ENCODE measurements around the gene CNKSR3. TPM values are rescaled to one million over a fixed set of nuclear protein-coding genes. Genes with fewer than 3 reads are reported as not detected.
"Not testable (repeated sequence)": the region's sequence is repeated elsewhere in the genome, so short reads cannot be mapped to it uniquely, and the experiment has no call there.

CNKSR3 gene
- total RNA-seq, 1 donor from 2014 or later, result not detected

DNA sequence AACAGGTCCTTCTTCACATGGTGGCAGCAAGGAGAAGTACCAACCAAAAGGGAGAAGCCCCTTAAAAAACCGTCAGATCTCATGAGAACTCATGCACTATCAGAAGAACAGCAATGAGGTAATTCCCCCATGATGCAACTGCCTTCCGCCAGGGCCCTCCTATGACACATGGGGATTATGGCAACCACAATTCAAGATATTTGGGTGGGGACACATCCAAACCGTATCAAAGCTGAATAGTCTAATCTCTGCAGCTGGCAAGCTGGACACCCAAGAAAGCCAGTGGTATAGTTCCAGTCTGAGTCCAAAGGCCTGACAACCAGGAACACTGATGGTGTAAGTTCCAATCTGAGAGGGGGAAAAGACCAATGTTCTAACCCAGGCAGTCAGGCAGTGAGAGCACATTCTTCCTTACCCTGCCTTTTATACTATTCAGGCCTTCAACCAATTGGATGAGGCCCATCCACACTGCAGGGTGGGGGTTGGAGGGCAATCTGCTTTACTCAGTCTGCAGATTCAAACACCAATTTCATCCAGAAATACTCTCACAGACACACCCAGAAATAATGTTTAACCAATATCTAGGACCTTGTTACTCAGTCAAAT is 17.9 kb upstream of the CNKSR3 start:
- intact Hi-C loops (cut with micrococcal nuclease), result no loop called here

DNA sequence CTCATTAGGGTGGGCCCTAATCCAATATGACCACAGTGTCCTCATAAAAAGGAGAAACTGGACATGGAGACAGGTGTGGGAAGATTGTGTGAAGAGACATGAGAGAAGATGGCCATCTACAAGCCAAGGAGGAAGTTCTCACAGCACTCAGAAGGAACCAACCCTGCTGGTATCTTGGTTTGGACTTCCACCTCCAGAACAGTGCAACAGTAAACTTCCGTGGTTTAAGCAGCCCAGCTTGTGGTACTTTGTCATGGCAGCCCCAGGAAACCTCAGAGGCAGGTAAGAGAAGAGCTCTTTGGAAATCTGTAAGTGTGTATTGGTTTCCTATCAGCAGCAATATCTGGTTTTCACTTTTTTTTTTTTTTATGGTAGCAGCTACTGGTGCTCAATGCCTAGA is 16.5 kb upstream of the CNKSR3 start:
- intact Hi-C loops (cut with micrococcal nuclease), result no loop called here

DNA sequence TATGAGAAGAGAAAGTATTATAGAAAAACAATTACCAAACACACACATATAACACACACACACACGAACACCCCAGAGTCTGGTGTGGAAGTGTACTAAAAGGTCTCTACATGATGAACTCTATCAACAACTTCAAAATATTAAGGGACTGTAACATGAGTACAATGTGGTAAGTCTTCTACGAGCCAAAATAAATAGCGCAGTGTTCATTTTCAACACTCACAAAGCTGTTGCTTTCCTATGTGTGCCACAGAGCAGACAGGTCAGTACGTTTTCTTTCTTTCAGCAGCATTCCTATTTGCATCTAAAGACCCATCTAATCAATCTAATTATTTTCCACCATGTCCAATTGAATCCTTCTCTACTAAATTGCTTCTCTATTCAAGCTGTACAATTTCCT is 12.1 kb upstream of the CNKSR3 start:
- intact Hi-C loops (cut with micrococcal nuclease), result no loop called here

DNA sequence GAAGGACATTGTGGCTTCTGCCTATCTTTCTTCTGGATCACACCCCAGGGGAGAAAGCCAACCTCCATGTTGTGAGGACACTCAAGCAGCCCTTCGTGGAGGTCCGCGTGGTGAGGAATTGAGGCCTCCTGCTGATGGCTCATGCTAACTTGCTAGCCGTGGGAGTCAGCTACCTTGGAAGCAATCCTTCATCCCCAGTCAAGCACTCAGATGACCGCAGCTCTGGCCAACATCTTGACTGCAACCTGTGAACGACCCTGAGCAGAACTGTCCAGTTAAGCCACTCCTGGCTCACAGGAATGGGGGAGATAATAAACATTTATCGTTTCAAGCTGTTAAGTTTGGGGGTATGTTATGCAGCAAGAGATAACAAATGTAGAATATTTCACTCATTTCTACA is 10.9 kb upstream of the CNKSR3 start:
- intact Hi-C loops (cut with micrococcal nuclease), result no loop called here

DNA sequence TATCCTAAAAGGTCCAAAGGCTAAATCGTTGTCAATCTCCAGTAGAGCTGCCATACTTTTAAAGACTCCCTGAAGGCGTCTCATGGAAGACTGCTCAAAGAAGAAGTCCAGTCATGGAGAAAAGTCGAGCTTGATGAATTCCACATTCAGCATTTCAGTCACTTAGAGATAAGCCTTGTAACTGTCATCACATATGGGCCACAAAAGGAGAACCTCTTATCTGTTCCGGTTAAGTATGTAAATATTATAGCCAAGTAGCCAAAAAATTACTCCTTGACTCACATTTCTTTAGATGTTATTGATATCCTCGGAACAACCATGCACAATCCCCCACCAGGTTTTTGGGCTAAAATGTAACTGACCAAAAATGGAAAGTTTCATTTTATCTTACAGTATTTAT is 9.8 kb upstream of the CNKSR3 start:
- intact Hi-C loops (cut with micrococcal nuclease), result no loop called here

DNA sequence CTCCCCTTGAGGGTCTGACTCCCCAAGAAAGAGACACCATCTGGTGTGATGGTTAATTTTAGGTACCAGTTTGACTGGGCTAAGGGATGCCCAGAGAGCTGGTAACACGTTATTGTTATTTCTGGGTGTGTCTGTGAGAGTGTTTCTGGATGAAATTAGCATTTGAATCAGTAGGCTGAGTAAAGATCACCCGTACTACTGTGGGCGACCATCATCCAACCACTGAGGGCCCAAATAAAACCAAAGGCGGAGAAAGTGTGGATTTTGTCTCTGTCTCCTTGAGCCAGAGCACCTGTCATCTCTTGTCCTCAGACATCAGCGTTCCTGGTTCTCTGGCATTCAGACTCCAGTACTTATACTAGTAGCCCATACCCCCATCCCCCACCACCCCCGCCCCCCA is 7.9 kb upstream of the CNKSR3 start:
- intact Hi-C loops (cut with micrococcal nuclease), result no loop called here

DNA sequence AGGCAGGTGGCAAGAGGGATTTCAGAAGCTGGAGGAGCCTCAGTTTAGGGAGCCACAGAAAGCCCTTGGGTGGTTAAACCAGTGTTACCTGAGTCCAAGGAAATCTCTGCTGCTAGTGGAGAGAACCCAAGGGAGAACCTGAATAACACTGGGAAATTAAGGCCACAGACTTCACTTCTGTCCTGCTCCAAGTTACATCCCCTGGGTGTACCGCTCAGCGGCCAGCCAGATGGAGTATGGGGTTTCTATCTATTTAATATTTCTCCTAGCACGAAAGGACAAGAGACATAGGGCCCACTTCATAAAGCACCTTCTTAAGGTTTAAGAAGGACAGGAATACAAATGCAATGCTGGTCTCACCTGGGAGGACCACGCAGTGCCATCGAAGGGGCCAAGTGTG is 5.8 kb upstream of the CNKSR3 start:
- intact Hi-C loops (cut with micrococcal nuclease), result no loop called here

DNA sequence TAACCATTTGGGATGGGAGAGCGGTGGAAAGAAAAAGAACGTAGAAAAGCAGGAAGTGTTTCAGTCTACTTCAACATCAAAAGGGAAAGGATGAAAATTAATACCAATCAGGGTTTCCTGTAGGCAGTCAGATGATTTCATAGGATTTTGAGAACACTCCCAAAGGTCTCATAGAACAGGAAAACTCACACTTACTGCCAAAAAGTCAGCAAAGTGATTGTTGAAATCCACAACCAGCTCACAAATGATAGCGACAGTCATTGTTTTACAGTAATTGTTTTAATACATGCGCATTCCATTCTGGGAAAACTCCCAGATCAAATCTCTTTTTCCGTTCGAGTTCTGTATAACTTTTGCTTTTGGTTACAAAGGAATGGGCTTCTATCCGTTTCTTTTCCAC is 5.3 kb upstream of the CNKSR3 start:
- intact Hi-C loops (cut with micrococcal nuclease), result no loop called here

DNA sequence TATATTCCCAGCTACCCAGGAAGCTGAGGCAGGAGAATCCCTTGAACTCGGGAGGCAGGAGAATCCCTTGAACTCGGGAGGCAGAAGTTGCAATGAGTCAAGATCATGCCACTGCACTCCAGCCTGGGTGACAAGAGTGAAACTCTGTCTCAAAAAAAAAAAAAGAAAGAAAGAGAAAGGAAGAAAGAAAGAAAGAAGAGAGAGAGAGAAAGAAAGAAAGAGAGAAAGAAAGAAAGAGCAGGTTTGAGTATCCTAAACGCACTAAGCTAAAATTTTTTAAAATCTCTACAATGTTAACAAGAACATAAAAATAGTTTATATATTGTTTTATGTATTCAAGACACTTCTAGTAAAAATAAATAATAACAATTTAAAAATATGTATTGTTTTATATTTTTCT is 4.6 kb upstream of the CNKSR3 start:
- intact Hi-C loops (cut with micrococcal nuclease), result not testable (repeated sequence)

DNA sequence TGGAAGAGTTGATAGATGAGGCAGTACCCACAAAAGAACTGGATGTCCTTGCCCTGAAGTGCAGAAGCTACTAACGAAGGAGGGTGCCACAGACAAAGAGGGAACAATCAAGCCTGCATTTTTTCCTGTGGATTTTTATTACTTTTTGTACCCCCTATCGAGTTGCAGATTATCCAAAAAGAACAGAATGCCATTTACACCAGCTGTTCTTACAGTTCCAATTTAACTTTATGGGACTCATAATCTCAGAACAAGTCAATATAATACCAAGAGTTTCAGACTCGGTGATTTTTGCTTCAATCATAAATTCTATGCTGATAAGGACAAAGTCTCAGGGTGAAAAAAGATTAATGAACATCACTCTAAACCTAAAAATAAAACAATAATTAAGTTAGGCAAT is 4.0 kb upstream of the CNKSR3 start:
- intact Hi-C loops (cut with micrococcal nuclease), result no loop called here

DNA sequence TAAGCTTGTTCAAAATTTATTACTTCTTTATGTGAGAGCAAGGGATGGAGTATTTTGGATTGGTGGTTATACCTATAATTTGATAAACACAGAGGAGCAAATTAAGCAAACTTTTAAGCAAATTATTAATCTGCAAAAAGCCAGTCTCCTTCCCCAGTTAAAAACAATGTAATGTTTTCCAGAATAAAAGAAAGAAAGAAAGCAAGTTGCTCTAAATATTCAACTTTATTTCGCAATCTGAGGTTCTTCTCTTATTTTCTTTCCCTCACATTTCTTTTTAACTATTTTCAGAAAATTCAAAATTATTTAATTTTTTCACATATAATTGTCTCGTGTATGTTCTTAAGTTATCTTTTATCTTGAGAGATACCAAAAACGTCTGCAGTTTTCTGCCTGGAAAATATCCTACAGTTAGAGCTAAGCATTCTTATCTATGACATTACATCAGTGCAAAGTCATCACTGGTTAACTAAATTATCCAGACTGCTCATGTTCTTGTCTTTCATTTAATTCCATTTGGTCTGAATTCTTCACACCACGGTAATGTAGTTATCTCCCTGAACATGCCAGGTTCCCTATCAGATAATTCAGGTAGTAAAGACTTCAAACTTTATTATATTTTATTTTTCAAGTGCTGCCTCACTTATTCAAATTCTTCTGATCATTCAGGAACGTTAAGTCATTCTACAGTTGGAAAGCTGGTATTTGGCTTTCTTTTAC is 3.3 kb upstream of the CNKSR3 start:
- intact Hi-C loops (cut with micrococcal nuclease), result no loop called here

DNA sequence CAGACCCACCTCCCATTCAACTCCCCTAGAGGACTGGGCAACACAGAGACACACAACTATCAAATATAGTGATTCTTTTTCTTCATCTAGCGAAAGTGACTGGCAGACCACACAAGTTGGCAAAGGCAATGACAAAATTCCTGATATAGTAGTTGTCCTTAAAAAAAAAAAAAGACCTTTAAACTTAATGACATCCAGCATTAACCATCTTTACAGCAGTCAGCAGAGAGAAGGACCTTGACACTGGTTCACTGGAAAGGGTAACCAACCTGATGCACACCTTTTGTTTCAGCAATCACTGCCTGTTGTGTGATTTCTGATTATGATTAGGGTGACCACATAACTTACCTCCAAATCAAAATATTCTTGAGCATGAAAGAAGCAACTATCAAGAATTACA is 1.7 kb upstream of the CNKSR3 start:
- intact Hi-C loops (cut with micrococcal nuclease), result no loop called here

DNA sequence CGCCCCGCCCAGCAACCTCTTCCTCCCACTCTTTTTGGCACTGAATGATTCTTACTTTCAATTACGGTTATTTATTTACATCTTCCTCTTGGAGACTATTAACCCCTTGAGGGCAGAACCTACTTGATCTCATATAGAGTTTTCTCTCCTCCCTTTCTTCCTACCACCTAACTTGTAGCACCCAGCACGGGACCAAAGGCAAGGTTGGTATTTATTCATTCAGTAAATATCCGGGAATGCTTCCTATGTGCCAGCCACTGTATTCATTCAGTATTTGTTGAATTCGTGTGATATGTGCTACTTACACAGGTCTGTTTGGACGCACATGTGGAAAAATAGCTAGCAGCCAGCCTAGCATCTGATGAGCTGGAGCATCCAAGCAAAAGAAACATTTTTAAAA is 1.3 kb upstream of the CNKSR3 start:
- intact Hi-C loops (cut with micrococcal nuclease), result no loop called here

DNA sequence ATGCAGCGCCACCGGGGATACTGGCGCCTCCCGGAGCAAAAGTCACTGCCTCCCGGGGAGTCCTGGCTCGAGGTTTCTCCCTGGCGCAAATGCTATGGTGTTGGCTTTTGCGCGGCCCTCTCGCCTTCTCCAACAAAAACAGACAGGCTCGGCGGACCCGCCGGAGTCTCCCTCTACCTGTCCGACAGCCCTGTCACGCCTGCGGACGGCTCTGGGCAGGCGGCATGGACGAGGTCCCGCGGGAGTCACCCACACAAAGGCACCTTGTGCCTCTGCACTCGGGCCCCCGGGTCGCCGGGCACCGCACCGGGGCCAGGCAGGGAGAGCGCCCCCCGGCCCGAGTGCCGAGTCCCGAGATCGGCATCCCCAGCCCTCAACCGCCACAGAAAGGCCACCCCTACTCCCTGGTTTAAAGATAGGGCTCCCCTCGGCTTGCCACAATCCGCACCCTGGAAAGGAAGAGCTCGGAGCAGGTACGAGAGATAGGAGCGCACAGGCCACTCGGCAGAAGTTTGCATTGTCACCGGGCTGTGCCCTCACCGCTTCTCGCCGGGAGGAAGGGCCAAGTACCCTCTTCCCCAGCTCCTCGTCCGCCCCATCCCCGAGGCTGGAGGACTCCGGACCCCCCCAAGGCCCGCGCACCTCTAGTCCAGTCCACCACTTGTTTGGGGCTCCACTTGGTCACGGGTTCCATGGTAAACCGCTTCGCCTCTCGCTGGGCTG is 903 bp downstream of the CNKSR3 start:
- intact Hi-C loops (cut with micrococcal nuclease), result loop anchor here (10.0 kb wide), 1 partner anchor 355 kb away; no protein-coding TSS in a partner anchor

DNA sequence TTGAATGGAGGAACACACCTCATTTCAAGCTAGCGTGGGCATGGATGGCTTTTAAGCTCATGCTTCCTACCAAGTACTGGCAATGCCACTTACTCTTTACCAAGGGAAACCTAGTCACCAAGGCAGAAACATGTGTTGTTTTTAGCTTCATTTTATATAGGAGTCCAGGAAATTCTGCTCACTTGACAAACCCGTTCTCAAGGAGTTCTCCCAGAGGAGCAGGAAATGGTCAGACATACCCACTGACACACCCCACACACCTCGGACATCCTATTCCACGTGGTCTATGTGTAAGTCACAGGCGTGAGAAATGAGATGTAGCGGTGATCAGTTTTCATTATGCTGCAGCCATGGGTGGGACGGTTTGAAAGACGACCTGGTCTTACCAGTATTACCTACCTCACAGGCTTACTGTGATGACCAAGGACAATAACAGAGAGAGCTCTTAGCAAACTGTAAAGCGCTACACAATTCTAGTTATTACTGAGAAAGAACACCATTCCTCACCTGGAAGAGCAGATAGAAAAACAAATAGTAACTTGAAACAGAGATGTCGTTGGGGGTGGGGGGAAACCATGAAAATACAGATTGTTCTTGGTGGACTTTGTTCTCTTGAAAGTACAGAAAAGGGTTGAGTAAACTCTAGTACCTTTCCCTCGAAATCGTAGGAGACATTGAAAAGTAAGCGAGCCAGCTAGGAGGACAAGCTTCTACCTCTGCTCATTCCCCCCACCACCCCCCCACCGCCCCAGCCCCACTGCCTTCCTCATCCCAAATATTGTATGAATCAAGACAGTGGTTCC is 1.7 kb downstream of the CNKSR3 start:
- intact Hi-C loops (cut with micrococcal nuclease), result loop anchor here (10.0 kb wide), 1 partner anchor 354 kb away; no protein-coding TSS in a partner anchor

DNA sequence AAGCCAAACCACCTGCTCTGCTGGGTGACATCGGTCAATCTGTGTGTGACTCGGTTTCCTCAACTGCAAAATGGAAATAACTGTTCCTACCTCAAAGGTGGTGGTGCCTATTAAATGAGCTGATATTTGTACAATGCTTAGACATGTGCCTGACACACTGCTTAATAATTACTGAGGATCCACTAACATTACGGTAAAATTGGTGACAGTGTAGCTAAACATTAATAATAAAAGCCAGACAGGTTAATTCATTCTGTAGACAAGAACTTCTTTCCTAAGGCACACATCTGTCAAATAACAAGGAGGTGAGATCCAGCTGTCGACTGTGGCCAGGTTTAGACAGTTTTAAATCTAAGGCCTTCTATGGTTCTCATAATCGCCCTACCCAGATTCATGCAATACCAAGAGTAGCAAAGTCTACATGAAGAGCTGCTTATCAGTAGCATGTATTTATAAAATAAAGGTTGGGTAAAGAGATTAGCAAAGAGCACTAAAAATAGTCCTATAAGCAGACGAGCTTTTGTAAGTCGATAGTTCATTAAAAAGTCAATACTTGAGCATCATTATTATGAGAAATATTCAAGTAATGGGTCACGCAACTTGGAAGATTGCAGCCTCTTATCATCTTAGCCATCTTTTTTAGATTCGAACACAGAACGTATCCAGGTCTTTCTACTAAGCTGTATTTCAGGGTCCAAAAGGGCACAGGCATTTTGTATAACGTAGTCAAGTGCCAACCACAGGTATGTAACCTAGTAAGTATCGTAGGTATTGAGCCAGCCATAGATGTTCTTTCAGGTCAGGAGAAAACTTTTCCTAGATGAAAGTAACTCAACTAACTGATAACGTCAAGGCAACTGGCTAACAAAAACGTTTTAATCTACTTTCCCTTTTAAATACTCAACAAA is 3.2 kb downstream of the CNKSR3 start:
- intact Hi-C loops (cut with micrococcal nuclease), result loop anchor here (10.0 kb wide), 1 partner anchor 352 kb away; no protein-coding TSS in a partner anchor

DNA sequence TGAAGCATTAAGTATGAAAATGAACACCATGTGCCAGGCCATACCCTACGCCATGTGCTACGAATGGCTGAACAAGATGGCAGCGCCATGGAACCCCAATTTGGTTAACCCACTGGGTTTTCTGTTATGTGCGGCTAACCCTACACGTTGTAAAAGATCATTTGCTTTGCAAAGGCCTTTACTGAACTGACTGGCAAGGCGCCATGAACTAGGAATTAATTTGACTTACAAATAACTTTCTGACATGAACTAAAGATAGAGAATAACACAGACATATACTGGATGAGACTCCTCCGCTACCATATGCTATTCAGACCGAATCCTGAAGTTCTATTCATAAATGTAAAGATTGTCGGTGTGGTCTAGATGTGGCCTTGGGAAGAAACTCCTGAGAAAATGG is 3.9 kb downstream of the CNKSR3 start:
- intact Hi-C loops (cut with micrococcal nuclease), result loop anchor here (10.0 kb wide), 1 partner anchor 352 kb away; no protein-coding TSS in a partner anchor

DNA sequence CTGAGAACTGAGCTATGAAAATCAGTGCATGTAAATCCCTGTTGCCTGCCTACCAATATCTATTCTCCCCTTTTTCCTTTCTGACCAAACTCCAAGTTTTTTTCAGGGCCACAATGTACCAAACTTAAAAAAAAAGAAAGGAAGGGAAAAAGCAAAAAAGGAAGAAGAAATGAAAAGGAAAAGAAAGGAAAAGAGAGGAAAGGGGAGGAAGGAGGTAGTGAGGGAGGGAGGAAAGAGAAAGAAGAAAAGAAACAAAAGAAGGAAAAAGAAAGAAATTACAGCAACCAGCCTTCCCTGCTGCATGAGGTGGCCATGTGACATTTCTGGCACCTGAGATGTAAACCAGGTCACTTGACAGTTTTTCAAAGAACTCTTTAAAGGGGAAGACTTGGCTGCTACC is 4.4 kb downstream of the CNKSR3 start:
- intact Hi-C loops (cut with micrococcal nuclease), result loop anchor here (10.0 kb wide), 1 partner anchor 351 kb away; no protein-coding TSS in a partner anchor

DNA sequence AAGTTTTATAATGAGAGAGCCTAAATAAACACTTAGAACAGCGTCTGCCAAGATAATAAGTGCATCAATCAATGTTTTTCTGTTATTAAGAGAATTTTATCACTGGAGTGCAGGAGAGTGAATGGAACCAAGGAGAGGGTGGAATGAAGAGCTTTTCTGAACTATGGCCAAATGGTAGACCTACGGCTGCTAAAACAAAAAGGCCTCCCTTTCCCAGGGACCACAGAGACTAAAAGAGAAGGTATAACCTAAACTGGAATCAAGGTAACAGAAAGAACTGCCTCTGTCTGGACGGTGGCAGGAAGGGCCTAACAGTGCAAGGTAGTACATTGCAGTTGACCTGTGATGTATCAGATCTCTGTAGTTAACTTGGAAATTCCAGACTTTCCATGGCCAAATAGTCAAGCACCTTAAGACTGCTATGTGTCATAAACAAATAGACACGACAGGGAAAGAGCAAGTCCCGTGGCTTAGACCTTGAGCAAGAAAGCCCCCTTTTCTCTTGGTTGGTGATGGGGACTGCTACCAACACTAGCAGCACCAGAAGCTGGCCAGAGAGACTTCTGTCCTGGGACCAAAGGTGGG is 5.5 kb downstream of the CNKSR3 start:
- intact Hi-C loops (cut with micrococcal nuclease), result loop anchor here (10.0 kb wide), 1 partner anchor 350 kb away; no protein-coding TSS in a partner anchor

DNA sequence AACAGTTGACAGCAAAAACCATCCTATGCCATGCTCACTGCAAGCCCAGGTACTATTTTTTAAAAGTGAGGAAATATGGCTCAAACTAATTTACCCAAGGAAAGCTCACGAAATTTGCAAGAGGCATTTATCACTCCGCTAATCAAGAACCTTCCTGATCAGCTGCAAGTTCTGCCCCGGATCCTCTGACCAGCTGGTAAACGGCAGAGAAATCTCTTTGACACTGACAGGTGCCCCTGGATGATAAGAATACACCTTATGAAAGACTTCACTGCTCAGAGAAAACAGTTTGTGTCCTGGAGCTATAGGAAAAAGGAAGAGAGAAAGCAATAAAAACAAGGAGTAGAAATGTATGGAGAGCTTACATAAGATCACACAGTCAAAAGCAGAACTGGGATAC is 6.4 kb downstream of the CNKSR3 start:
- intact Hi-C loops (cut with micrococcal nuclease), result loop anchor here (10.0 kb wide), 1 partner anchor 349 kb away; no protein-coding TSS in a partner anchor
